Common myeloid progenitor, CD34-positive (primary cell): ENCODE measurements around the gene PGAM2.
A peak's percentile ranks its signal among the peaks of the same experiment; 100 is the strongest.

ENCODE experiments used
- CTCF ChIA-PET: fragments of 350-600 bp; sonication (Branson Sonifier 250); formaldehyde crosslinking; loops from one replicate; lab custom pipeline; 2021; ENCODE audit warnings: antibody characterized with exemption; lab: Charles Lee
- POLR2A ChIA-PET: fragments of 350-600 bp; sonication (Branson Sonifier 250); formaldehyde crosslinking; loops from one replicate; lab custom pipeline; 2021; ENCODE audit warnings: antibody characterized with exemption; lab: Charles Lee
- DNase-seq, 3 donors: peaks; one replicate each; pipeline versions ENCODE4 v3.0.0 to v3.0.0-alpha.2; 2013
- H3K27ac ChIP-seq, 2 experiments: 1 replicate in 1 of 2; 2 replicates in 1 of 2; pipeline ENCODE4 v1.7.0; 2013; ENCODE audit warnings: inconsistent platforms in 2 of 2, low read length in 2 of 2, mild to moderate bottlenecking in 2 of 2, low read depth in 1 of 2, moderate library complexity in 1 of 2; ENCODE audit not compliant: severe bottlenecking in 2 of 2, insufficient read depth in 1 of 2, poor library complexity in 1 of 2
- H3K27me3 ChIP-seq, 5 experiments: replicated peaks in 2 of 5; 1 replicate in 3 of 5; 2 replicates in 2 of 5; pipeline versions ENCODE4 v1.6.1 to v1.7.0; 2013; ENCODE audit warnings: low read length in 4 of 5, mild to moderate bottlenecking in 2 of 5, moderate library complexity in 2 of 5, inconsistent platforms in 1 of 5; ENCODE audit not compliant: insufficient read depth in 5 of 5, control insufficient read depth in 4 of 5
- H3K36me3 ChIP-seq, 4 experiments: 1 replicate in 2 of 4; 2 replicates in 2 of 4; pipeline versions ENCODE4 v1.6.1 to v1.7.0; 2013; ENCODE audit warnings: low read length in 3 of 4, control low read depth in 1 of 4, mild to moderate bottlenecking in 1 of 4; ENCODE audit not compliant: control insufficient read depth in 4 of 4, insufficient read depth in 4 of 4
- H3K4me1 ChIP-seq, 4 experiments: 1 replicate in 3 of 4; 2 replicates in 1 of 4; pipeline versions ENCODE4 v1.6.1 to v1.7.1; 2013; ENCODE audit warnings: low read length in 3 of 4, mild to moderate bottlenecking in 3 of 4, control low read depth in 1 of 4, inconsistent platforms in 1 of 4, moderate library complexity in 1 of 4; ENCODE audit not compliant: control insufficient read depth in 4 of 4, insufficient read depth in 4 of 4; ENCODE audit errors: control extremely low read depth in 1 of 4
- H3K4me3 ChIP-seq, 7 experiments: 1 replicate in 4 of 7; 2 replicates in 3 of 7; pipeline versions ENCODE4 v1.5.1 to v1.7.0; 2013; ENCODE audit warnings: mild to moderate bottlenecking in 7 of 7, low read length in 6 of 7, moderate library complexity in 6 of 7, inconsistent platforms in 2 of 7, low read depth in 2 of 7, control low read depth in 1 of 7; ENCODE audit not compliant: insufficient read depth in 4 of 7, control insufficient read depth in 1 of 7; ENCODE audit errors: extremely low read depth in 1 of 7
- H3K9me3 ChIP-seq, 5 experiments: 1 replicate in 4 of 5; 2 replicates in 1 of 5; pipeline versions ENCODE4 v1.6.1 to v1.7.1; 2013; ENCODE audit warnings: low read length in 4 of 5, mild to moderate bottlenecking in 2 of 5, inconsistent platforms in 1 of 5, low read depth in 1 of 5, moderate library complexity in 1 of 5; ENCODE audit not compliant: control insufficient read depth in 4 of 5, insufficient read depth in 2 of 5; ENCODE audit errors: control extremely low read depth in 1 of 5
- WGBS: methylation state at CpG from one replicate; pipeline ENCODE4 v1.1.5; 2013; ENCODE audit not compliant: insufficient coverage; 5-methylcytosine and 5-hydroxymethylcytosine counted together

The PGAM2 gene

DNA sequence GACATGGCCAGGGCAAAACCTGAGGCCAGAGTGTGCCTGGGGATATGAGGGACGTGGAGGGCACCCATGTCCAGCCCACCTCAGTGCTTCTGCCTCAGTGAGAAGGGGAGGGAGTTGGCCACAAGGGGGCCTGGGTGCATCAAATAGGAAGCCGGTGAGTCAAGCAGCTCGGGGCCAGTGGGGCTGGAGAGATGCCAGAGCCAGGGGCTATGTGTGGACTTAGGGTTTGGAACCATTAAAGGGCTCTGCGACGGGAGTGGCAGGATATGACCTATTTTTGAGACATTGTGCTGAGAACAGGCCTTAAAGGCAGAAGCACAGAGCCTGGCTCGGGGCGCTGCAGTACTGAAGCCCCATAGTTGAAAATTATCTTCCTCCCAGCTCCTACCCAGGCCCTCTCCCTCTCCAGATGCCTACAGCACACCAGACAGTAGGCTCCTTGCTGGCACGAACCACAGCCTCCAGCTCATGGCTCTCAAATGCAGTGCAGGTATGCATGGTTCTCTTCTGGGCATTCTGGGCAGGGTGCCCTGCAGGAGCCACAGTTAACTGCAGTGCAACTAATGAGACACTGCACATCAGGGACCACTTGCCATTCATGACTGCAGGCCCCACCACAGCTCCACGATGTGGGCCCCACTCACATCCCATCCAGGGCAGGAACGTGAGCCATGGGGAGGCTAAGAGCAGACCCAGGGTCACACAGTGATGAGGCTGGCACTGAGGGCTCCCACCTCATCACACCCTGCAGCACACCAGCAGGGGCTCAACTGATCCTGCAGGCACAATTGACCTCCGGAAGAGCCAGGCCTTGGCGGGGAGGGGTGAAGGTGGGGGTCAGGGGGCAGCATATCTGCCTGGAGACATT is 7.2 kb upstream of the PGAM2 start:
- no peaks in the 10 kb centered on the region for H3K27me3 ChIP-seq
- peaks cover 0 to 21% (median 19%) of the 10 kb centered on the region in 4 experiments for H3K4me1 ChIP-seq
- POLR2A ChIA-PET: interaction anchor here (0.6 kb wide), 1 partner anchor 91 kb away, joined by 4 read pairs; no protein-coding TSS in a partner anchor
- H3K36me3 ChIP-seq: peaks cover 5 to 51% (median 26%) of the 10 kb centered on the region in 4 experiments
- no peak overlapping the region for H3K4me3 ChIP-seq
- no peaks in the 10 kb centered on the region for H3K9me3 ChIP-seq
- peak overlapping the region in 1 of 2 experiments; percentile 90 for H3K27ac ChIP-seq
- CTCF ChIA-PET: interaction anchor here (0.6 to 1.7 kb wide), 7 partner anchors 9 to 123 kb away, joined by 3 to 7 read pairs (median 5); partner anchors contain the start of gene DBNL
- DNase-seq: peak; percentile 57 to 66 (median 65)
- 73% methylated on average over 8 of the region's 12 CpGs for WGBS

DNA sequence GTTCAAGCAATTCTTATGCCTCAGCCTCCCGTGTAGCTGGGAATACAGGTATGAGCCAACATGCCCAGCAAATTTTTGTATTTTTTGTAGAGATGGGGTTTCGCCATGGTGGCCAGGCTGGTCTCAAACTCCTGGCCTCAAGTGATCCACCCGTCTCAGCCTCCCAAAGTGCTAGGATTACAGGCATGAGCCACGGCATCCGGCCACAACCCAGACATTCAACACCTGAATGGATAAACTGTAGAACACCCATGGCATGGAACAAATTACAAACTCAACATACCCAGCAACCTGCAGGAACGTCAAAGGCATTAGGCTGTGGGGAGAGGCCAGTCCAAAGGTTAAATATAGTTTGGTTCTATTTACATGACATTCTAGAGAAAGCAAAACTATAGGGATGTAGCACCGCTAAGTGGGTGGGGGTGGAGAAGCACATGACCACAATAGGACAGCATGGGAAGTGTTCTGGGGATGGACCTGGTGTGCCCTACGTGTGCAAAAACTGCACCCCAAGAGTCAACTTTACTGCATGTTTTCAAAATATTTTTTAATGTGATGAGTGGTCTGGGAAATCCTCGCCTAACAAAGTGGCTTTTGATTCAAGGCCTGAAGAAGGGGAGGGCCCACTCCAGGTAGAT is 6.5 kb upstream of the PGAM2 start:
- Histone ChIP-seq H3K36me3 (peaks cover 5 to 44% (median 20%) of the 10 kb centered on the region in 4 experiments), H3K4me1 (peaks cover 0 to 21% (median 18%) of the 10 kb centered on the region in 4 experiments), H3K27me3 (no peaks in the 10 kb centered on the region), H3K4me3 (no peak overlapping the region), H3K27ac (peak overlapping the region in 1 of 2 experiments; percentile 17), H3K9me3 (no peaks in the 10 kb centered on the region)
- 100% methylated on average over 4 of the region's 9 CpGs for WGBS
- ChIA-PET CTCF (interaction anchor here (0.8 to 1.7 kb wide), 8 partner anchors 8 to 124 kb away, joined by 3 to 7 read pairs (median 5); partner anchors contain the start of gene DBNL), POLR2A (interaction anchor here (0.6 kb wide), 1 partner anchor 92 kb away, joined by 4 read pairs; no protein-coding TSS in a partner anchor)
- no peak for DNase-seq

DNA sequence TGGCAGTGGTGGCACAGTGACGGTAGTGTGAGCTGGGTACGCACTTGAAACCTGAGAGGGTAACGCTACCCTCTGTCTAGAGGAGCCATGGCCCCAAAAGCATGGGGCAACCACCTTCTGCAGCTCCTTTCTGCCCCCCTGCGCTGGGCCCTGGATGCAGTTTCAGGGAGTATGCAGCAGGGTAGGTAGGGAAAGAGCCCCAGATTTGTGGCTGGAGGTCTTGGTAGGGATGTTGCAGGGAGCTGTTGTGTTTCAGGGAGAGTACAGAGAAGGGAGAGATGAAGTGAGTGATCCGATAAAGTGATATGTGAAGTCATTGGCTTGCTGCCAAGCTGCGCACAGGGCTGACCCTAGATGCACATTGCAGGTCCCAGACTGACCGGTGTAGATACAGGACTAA is 2.7 kb upstream of the PGAM2 start:
- 96% methylated on average over 6 of the region's 7 CpGs for WGBS
- peaks cover 0 to 12% (median 3%) of the 10 kb centered on the region in 4 experiments for H3K36me3 ChIP-seq
- peaks cover 0 to 13% (median 8%) of the 10 kb centered on the region in 5 experiments for H3K27me3 ChIP-seq
- no peak overlapping the region for H3K27ac ChIP-seq
- ChIA-PET POLR2A (no interaction called here), CTCF (interaction anchor here (0.8 to 1.5 kb wide), 3 partner anchors 11 to 20 kb away, joined by 3 to 5 read pairs (median 4); no protein-coding TSS in a partner anchor)
- DNase-seq: no peak
- H3K4me3 ChIP-seq: no peak overlapping the region
- no peaks in the 10 kb centered on the region for H3K9me3 ChIP-seq
- H3K4me1 ChIP-seq: peaks cover 0 to 22% (median 14%) of the 10 kb centered on the region in 4 experiments

DNA sequence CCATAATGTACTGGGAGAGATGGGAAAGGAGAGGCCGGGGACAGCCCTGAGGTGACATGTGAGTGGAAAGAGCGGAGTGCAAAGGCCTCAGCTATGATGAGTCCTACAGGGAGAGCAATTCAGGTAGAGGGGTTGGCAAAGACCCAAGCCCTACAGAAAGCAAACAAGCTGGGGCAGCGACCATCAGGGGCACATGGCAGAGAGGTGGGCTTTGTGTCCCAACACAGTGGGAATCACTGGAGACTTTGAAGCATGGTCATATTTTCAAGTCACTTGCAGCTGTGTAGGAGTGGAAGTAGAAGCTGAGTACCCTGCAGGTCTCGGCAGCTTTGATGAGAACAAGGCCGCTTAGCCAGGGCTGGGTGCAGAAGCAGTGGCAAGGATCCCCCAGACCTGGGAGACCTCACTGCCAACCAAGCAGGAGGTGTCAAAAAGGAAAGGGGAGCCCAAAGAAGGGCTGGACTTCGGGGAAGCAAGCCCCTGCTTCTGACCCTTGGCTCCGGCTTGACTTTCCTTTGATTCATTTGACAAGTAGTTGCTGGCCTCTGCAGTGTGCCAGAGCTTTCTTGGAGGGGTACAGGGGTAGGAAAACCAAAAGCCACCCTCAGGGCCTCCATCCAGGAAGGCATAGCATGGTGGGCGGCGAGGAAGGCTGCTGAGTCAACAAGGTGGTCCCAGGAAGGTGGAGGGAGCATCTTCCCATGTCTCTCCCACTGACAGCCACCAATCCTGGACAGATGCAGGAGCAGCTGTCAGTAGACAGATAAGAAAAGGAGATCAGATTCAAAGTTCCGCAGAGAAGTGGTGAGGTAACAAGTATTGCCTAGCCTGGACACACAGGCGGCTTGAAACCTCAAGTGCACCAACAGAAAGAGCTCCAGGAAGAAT is 1.9 kb upstream of the PGAM2 start:
- no peaks in the 10 kb centered on the region for H3K9me3 ChIP-seq
- POLR2A ChIA-PET: no interaction called here
- no peak overlapping the region for H3K4me3 ChIP-seq
- WGBS: 98% methylated on average over 10 of the region's 11 CpGs
- CTCF ChIA-PET: interaction anchor here (0.7 to 1.5 kb wide), 3 partner anchors 8 to 19 kb away, joined by 3 to 5 read pairs (median 4); no protein-coding TSS in a partner anchor
- H3K27me3 ChIP-seq: peaks cover 0 to 13% (median 8%) of the 10 kb centered on the region in 5 experiments
- H3K4me1 ChIP-seq: peaks cover 0 to 18% (median 11%) of the 10 kb centered on the region in 4 experiments
- peaks cover 0 to 9% (median 4%) of the 10 kb centered on the region in 4 experiments for H3K36me3 ChIP-seq
- no peak overlapping the region for H3K27ac ChIP-seq
- no peak for DNase-seq

DNA sequence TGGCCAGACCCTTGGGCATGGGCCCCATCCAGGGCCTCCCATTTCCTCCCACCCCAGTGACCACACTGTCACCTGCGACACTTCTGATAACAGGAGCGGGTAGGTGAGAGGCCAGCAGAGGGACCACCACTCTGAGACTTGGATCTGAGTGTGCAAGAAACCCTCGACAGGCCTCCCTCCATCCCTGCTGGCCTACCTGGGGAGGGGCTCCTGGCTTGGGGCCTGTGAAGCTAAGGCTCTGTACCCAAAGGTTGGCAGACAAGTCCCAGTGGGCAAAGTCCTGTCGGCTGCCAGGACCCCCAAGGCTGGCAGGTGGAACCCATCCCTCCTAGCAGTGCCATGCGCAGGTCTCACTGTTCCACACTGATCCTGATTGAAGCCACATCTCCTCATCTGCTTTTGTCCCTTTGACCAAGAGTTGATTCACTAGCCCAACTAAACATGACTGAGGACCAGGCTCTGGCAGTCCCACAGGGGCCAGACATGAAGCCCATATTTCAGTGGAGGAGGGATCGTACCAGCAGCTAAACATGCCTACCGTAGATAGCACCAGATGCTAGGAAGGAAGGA is 1.2 kb upstream of the PGAM2 start:
- ChIA-PET POLR2A (no interaction called here), CTCF (interaction anchor here (1.0 to 1.9 kb wide), 2 partner anchors 10 to 15 kb away, joined by 5 to 6 read pairs; no protein-coding TSS in a partner anchor)
- peaks cover 0 to 16% (median 11%) of the 10 kb centered on the region in 4 experiments for H3K4me1 ChIP-seq
- no peaks in the 10 kb centered on the region for H3K9me3 ChIP-seq
- no peak for DNase-seq
- H3K27me3 ChIP-seq: peaks cover 0 to 13% (median 8%) of the 10 kb centered on the region in 5 experiments
- WGBS: 80% methylated on average over 7 of the region's 7 CpGs
- no peak overlapping the region for H3K4me3 ChIP-seq
- H3K27ac ChIP-seq: no peak overlapping the region
- H3K36me3 ChIP-seq: peaks cover 0 to 11% (median 10%) of the 10 kb centered on the region in 4 experiments

DNA sequence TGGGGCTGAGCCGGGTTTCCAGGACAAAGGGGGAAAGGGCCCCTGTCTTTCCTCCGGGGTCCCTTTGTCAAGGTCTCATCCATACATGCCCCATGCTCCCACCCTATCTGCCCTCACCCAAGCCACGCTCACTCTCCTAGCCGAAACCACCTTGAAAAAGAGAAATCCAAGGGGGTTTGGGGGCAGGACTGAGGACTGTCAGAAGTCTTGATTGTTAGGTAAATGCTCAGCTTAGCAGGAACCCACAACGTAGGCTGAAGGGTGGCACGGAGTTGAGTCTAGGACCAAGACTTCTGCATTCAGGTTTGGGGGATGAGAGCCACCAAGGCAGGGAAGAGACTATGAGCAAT is 719 bp upstream of the PGAM2 start:
- POLR2A ChIA-PET: interaction anchor here (0.7 kb wide), 1 partner anchor 21 kb away, joined by 4 read pairs; the partner anchor contains the start of gene DBNL

More for the DNA sequence above, 719 bp upstream of the PGAM2 start:
- H3K4me3 ChIP-seq: no peak overlapping the region
- H3K27ac ChIP-seq: no peak overlapping the region
- H3K27me3 ChIP-seq: peaks cover 0 to 13% (median 8%) of the 10 kb centered on the region in 5 experiments
- H3K36me3 ChIP-seq: peaks cover 2 to 16% (median 13%) of the 10 kb centered on the region in 4 experiments
- CTCF ChIA-PET: interaction anchor here (1.0 to 1.9 kb wide), 2 partner anchors 10 to 15 kb away, joined by 5 to 6 read pairs; no protein-coding TSS in a partner anchor
- no peak for DNase-seq
- H3K4me1 ChIP-seq: peaks cover 0 to 16% (median 11%) of the 10 kb centered on the region in 4 experiments
- 62% methylated on average over 2 of the region's 6 CpGs for WGBS
- no peaks in the 10 kb centered on the region for H3K9me3 ChIP-seq
